Lower leg skin (tissue), 3 donors: ENCODE measurements around the gene CCR4.

ENCODE experiments used
- POLR2A ChIP-seq, 2 donors: fragments of 450-650 bp; IDR thresholded peaks; one replicate each; pipeline ENCODE4 v1.6.1; 2016 to 2017; ENCODE audit warnings: antibody characterized with exemption in 2 of 2, mild to moderate bottlenecking in 1 of 2, moderate library complexity in 1 of 2
- TF ChIP-seq, protein P1 (sequence below), 3 donors: fragments of 450-650 bp; IDR thresholded peaks; one replicate each; pipeline ENCODE4 v1.5.1; 2016; ENCODE audit warnings: antibody characterized with exemption in 3 of 3, mild to moderate bottlenecking in 3 of 3, moderate library complexity in 2 of 3

DNA sequence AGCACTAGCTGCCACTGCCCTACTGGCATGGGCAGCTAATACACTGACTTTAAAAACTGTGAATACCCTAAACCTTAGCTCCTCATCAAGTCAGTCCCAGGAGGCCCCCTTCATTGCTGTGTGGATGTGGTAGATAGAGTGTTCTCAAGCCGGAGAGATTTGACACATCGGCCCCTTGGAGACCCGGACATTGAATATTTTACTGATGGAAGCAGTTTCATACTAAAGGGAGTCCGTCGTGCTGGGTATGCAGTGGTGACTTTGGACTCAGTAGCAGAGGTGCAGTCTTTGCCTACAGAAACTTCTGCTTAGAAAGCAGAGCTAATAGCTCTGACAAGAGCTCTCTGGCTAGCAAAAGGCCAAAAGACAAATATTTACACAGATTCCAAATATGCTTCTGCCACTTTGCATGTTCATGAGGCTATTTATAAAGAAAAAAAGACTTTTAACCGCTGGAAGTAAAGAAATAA lies 17.5 kb downstream of the CCR4 start:
- no peak for TF ChIP-seq POLR2A (IDR thresholded peaks at IDR 0.05)
- TF ChIP-seq, protein P1, sequence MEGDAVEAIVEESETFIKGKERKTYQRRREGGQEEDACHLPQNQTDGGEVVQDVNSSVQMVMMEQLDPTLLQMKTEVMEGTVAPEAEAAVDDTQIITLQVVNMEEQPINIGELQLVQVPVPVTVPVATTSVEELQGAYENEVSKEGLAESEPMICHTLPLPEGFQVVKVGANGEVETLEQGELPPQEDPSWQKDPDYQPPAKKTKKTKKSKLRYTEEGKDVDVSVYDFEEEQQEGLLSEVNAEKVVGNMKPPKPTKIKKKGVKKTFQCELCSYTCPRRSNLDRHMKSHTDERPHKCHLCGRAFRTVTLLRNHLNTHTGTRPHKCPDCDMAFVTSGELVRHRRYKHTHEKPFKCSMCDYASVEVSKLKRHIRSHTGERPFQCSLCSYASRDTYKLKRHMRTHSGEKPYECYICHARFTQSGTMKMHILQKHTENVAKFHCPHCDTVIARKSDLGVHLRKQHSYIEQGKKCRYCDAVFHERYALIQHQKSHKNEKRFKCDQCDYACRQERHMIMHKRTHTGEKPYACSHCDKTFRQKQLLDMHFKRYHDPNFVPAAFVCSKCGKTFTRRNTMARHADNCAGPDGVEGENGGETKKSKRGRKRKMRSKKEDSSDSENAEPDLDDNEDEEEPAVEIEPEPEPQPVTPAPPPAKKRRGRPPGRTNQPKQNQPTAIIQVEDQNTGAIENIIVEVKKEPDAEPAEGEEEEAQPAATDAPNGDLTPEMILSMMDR (IDR thresholded peaks at IDR 0.05), result no peak
